Endothelial cell of umbilical vein (primary cell): Measurements from ENCODE around the gene NPAT. TPM values are rescaled to one million over a fixed set of nuclear protein-coding genes. Genes with fewer than 3 reads are reported as not detected.

Experiments used
- Bru-seq: library from RNA; stranded (reverse); fragments of 400-500 nt; gene quantifications from one replicate; lab custom pipeline; 2021; lab: Mats Ljungman, UMichigan
- BruChase-seq, 2 experiments: library from RNA; stranded (reverse); fragments of 400-500 nt; gene quantifications; one replicate each; lab custom pipeline; 2021; lab: Mats Ljungman, UMichigan
- BruUV-seq: library from RNA; stranded (reverse); fragments of 400-500 nt; replicated peaks from 2 replicates; lab custom pipeline; 2021; lab: Mats Ljungman, UMichigan
- CTCF ChIA-PET: fragments of 300-600, 350-600 bp; sonication (Branson Sonifier 250); formaldehyde crosslinking; loops from one replicate; lab custom pipeline; 2021; ENCODE audit warnings: antibody characterized with exemption, inconsistent platforms; lab: Charles Lee
- POLR2A ChIA-PET: fragments of 300-600, 350-600 bp; sonication (Branson Sonifier 250); formaldehyde crosslinking; loops from one replicate; lab custom pipeline; 2021; ENCODE audit warnings: antibody characterized with exemption, inconsistent platforms; lab: Charles Lee
- DNase-seq: peaks from one replicate; pipeline ENCODE4 v3.0.0-alpha.2; 2011; ENCODE audit warnings: low read depth, low spot score
- FAIRE-seq: peaks from 2 replicates; lab custom pipeline; 2011; peaks lifted over from hg19 to GRCh38; lab: Jason Lieb, UNC
- H2AFZ ChIP-seq: 2 replicates; pipeline ENCODE4 v1.6.0; 2012; ENCODE audit warnings: low read depth, low read length, control low read depth, inconsistent platforms
- H3K27ac ChIP-seq: 2 replicates; pipeline ENCODE4 v1.5.1; 2011; ENCODE audit warnings: low read depth, mild to moderate bottlenecking, control low read depth, low read length, moderate library complexity; ENCODE audit not compliant: insufficient read depth
- H3K27me3 ChIP-seq, 2 experiments: 2 replicates each; pipeline versions ENCODE4 v1.6.0 to v1.6.1; 2011; ENCODE audit warnings: low read length in 2 of 2, mixed read lengths in 1 of 2; ENCODE audit not compliant: control insufficient read depth in 2 of 2, insufficient read depth in 2 of 2
- H3K36me3 ChIP-seq, 2 experiments: 2 replicates in 1 of 2; 3 replicates in 1 of 2; pipeline ENCODE4 v1.5.1; 2011; ENCODE audit warnings: low read length in 2 of 2, mild to moderate bottlenecking in 1 of 2, moderate library complexity in 1 of 2; ENCODE audit not compliant: control insufficient read depth in 2 of 2, insufficient read depth in 2 of 2; ENCODE audit errors: extremely low read depth in 1 of 2
- H3K4me1 ChIP-seq: 3 replicates; pipeline ENCODE4 v1.5.1; 2011; ENCODE audit warnings: mild to moderate bottlenecking, low read length; ENCODE audit not compliant: control insufficient read depth, insufficient read depth; ENCODE audit errors: extremely low read depth
- H3K4me2 ChIP-seq: 2 replicates; pipeline ENCODE4 v1.6.1; 2011; ENCODE audit warnings: low read length, control low read depth, mixed read lengths; ENCODE audit not compliant: insufficient read depth
- H3K4me3 ChIP-seq, 3 experiments: fragments of 200-600 bp in 1 of 3; sonication (generic), shearing (Covaris generic) in 1 of 3; replicated peaks in 1 of 3; 2 replicates each; pipeline ENCODE4 v1.5.1; 2011 to 2016; ENCODE audit warnings: control low read depth in 3 of 3, low read length in 3 of 3, mild to moderate bottlenecking in 2 of 3, inconsistent platforms in 1 of 3, low read depth in 1 of 3, moderate library complexity in 1 of 3; ENCODE audit not compliant: insufficient read depth in 1 of 3
- H3K79me2 ChIP-seq: 2 replicates; pipeline ENCODE4 v1.6.0; 2012; ENCODE audit warnings: low read length, inconsistent platforms; ENCODE audit not compliant: control insufficient read depth, insufficient read depth
- H3K9ac ChIP-seq: replicated peaks from 2 replicates; pipeline ENCODE3; 2011; ENCODE audit warnings: low read length, control low read depth; ENCODE audit not compliant: insufficient read depth; ENCODE audit errors: extremely low read depth
- H3K9me1 ChIP-seq: replicated peaks from 3 replicates; pipeline ENCODE4 v1.6.0; 2011; ENCODE audit warnings: mild to moderate bottlenecking, low read length; ENCODE audit not compliant: control insufficient read depth, insufficient read depth; ENCODE audit errors: extremely low read depth
- H3K9me3 ChIP-seq: replicated peaks from 2 replicates; pipeline ENCODE4 v1.5.1; 2012; ENCODE audit warnings: low read length, inconsistent platforms; ENCODE audit not compliant: control insufficient read depth, insufficient read depth
- H4K20me1 ChIP-seq: replicated peaks from 2 replicates; pipeline ENCODE3; 2011; ENCODE audit warnings: mild to moderate bottlenecking, low read length; ENCODE audit not compliant: control insufficient read depth, insufficient read depth; ENCODE audit errors: extremely low read depth
- FOS ChIP-seq: IDR thresholded peaks from 2 replicates; pipeline ENCODE4 v1.6.1; 2011; ENCODE audit warnings: mild to moderate bottlenecking, low read length, moderate library complexity, borderline replicate concordance; ENCODE audit not compliant: insufficient read depth
- GATA2 ChIP-seq: IDR thresholded peaks from 2 replicates; pipeline ENCODE4 v1.7.0; 2011; ENCODE audit warnings: low read depth, mild to moderate bottlenecking, moderate library complexity, mixed read lengths, low read length; ENCODE audit not compliant: insufficient read length, insufficient read depth
- JUN ChIP-seq: IDR thresholded peaks from 2 replicates; pipeline ENCODE4 v1.6.1; 2011; ENCODE audit warnings: borderline replicate concordance, low read depth; ENCODE audit not compliant: insufficient read length, insufficient read depth
- MYC ChIP-seq: IDR thresholded peaks from one replicate; pipeline ENCODE4 v1.6.1; 2011; ENCODE audit warnings: mild to moderate bottlenecking, low read depth, low read length
- POLR2A ChIP-seq: IDR thresholded peaks from 2 replicates; pipeline ENCODE4 v1.6.1; 2012; ENCODE audit warnings: low read depth, mild to moderate bottlenecking, control low read depth, low read length
- POLR2AphosphoS5 ChIP-seq: IDR thresholded peaks from 2 replicates; pipeline ENCODE4 v1.6.1; 2012; ENCODE audit warnings: low read depth, mild to moderate bottlenecking, control low read depth, low read length, moderate library complexity; ENCODE audit not compliant: insufficient read depth
- dilution Hi-C: fragments of 300-500 bp; cut with MboI; formaldehyde crosslinking; loops from one replicate; pipeline ENCODE4 v1.15.0; 2019; ENCODE audit warnings: low sequenced_read_pairs; ENCODE audit not compliant: extremely low pct_ligation_motif_present
- intact Hi-C: fragments of 100-400 bp; cut with micrococcal nuclease; formaldehyde crosslinking; loops from one replicate; pipeline ENCODE4 v1.10.0; 2022
- long read RNA-seq: library from polyadenylated mRNA; stranded (forward); transcript quantifications from one replicate; pipeline ENCODE4 v2.0.0, GENCODE V29; 2021
- polyA minus RNA-seq, 3 experiments: library from RNA; depleted of rRNA, polyadenylated mRNA; stranded (reverse); fragments of >200 nt; gene quantifications; 1 replicate in 1 of 3; 2 replicates in 2 of 3; pipeline ENCODE4 v1.2.3, GENCODE V29; 2011
- polyA plus RNA-seq, 4 experiments: library from polyadenylated mRNA; depleted of rRNA in 3 of 4; stranded (reverse) in 3 of 4; unstranded in 1 of 4; fragments of >200 nt; gene quantifications; 2 replicates each; pipeline versions ENCODE4 v1.2.1 to v1.2.3, GENCODE V29; 2011 to 2012; ENCODE audit warnings: missing spikeins in 1 of 4
- total RNA-seq: library from RNA; stranded (reverse); gene quantifications from 2 replicates; pipeline ENCODE4 v1.2.3, GENCODE V29; 2021
- TF ChIP-seq, protein P1 (sequence below): IDR thresholded peaks from 2 replicates; pipeline ENCODE4 v1.6.1; 2011; ENCODE audit not compliant: insufficient read depth, insufficient read length
- TF ChIP-seq, protein P2 (sequence below), 2 donors: IDR thresholded peaks; 1 replicate in 1 of 2; 2 replicates in 1 of 2; pipeline ENCODE4 v1.5.1; 2011; ENCODE audit warnings: low read length in 2 of 2, mild to moderate bottlenecking in 2 of 2, moderate library complexity in 2 of 2, control low read depth in 1 of 2, inconsistent platforms in 1 of 2, low read depth in 1 of 2; ENCODE audit not compliant: insufficient read depth in 1 of 2; ENCODE audit errors: extremely low read depth in 1 of 2

The NPAT gene
- 19.0 and 19.7 TPM in 2 replicates for total RNA-seq
- 4.0 and 4.4 TPM in 2 replicates for polyA plus RNA-seq
- 4.7 and 5.0 TPM in 2 replicates for polyA plus RNA-seq (2011; cell fraction: cytosol; rRNA removed)
- polyA plus RNA-seq (2011; cell fraction: nucleus; rRNA removed): 12.5 and 17.5 TPM in 2 replicates
- polyA plus RNA-seq (2012): 7.9 and 10.2 TPM in 2 replicates
- polyA minus RNA-seq: 20.3 and 23.5 TPM in 2 replicates
- polyA minus RNA-seq (2011; cell fraction: cytosol; rRNA and poly(A)+ RNA removed): 12.4 TPM
- polyA minus RNA-seq (2011; cell fraction: nucleus; rRNA and poly(A)+ RNA removed): 25.5 and 37.1 TPM in 2 replicates
- percentile 86 among the genes with signal in this experiment for Bru-seq, nascent RNA
- percentile 68 among the genes with signal in this experiment for BruChase-seq, experiment 1, labeled RNA remaining after a 6-hour chase
- percentile 80 among the genes with signal in this experiment for BruChase-seq, experiment 2, labeled RNA remaining after a 2-hour chase
- long read RNA-seq, full-length matches to known transcripts: 1 of 3 reads
- long read RNA-seq, partial matches to known transcripts: 1 of 3 reads
- long read RNA-seq, other reads (novel, unspliced or antisense): 1 of 3 reads

GRCh38 chr11:108222574-108223347 lies at the start of gene NPAT, which contains the start of gene ATM:
NPAT (minus strand) TSS chr11:108222638; CDS start chr11:108222536, 102 bp downstream.
ATM (plus strand) TSS chr11:108223067; CDS start chr11:108227625, 4,558 bp downstream.
- no peaks in the 10 kb centered on the region for H3K9me3 ChIP-seq
- intact Hi-C loops: loop anchor here (1.0 to 10.0 kb wide), 12 partner anchors 14 to 510 kb away; partner anchors contain the start of genes ACAT1, C11orf65, CUL5 and EXPH5
- H3K4me1 ChIP-seq: peaks cover 27% of the 10 kb centered on the region
- dilution Hi-C loops: no loop called here
- H3K4me2 ChIP-seq: peak within 1 kb of the TSS; percentile 92
- no peaks in the 10 kb centered on the region for H3K9me1 ChIP-seq
- H3K27ac ChIP-seq: peak within 1 kb of the TSS; percentile 85
- BruUV-seq: no TSS peak
- no peaks in the 10 kb centered on the region for H4K20me1 ChIP-seq
- H3K79me2 ChIP-seq: peaks cover 72% of the 10 kb centered on the region
- DNase-seq: peak; percentile 100
- ChIA-PET CTCF (interaction anchor here (0.6 to 2.6 kb wide), 20 partner anchors 11 to 433 kb away, joined by 3 to 15 read pairs (median 4); partner anchors contain the start of genes ACAT1 and C11orf65), POLR2A (interaction anchor here (0.6 kb wide), 2 partner anchors 37 to 325 kb away, joined by 7 read pairs; no protein-coding TSS in a partner anchor)
- no peaks in the 10 kb centered on the region for H3K36me3 ChIP-seq
- FAIRE-seq: peak; percentile 94
- H3K27me3 ChIP-seq: no peaks in the 10 kb centered on the region
- H3K4me3 ChIP-seq: peak within 1 kb of the TSS; percentile 43 to 88 (median 64)
- H2AFZ ChIP-seq: peak within 1 kb of the TSS; percentile 63
- TF ChIP-seq GATA2 (no peak), POLR2AphosphoS5 (peak; percentile 90), JUN (no peak), POLR2A (peak; percentile 87), FOS (no peak), MYC (peak; percentile 80)
- TF ChIP-seq, protein P1, sequence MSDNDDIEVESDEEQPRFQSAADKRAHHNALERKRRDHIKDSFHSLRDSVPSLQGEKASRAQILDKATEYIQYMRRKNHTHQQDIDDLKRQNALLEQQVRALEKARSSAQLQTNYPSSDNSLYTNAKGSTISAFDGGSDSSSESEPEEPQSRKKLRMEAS: peak; percentile 72
- TF ChIP-seq, protein P2, sequence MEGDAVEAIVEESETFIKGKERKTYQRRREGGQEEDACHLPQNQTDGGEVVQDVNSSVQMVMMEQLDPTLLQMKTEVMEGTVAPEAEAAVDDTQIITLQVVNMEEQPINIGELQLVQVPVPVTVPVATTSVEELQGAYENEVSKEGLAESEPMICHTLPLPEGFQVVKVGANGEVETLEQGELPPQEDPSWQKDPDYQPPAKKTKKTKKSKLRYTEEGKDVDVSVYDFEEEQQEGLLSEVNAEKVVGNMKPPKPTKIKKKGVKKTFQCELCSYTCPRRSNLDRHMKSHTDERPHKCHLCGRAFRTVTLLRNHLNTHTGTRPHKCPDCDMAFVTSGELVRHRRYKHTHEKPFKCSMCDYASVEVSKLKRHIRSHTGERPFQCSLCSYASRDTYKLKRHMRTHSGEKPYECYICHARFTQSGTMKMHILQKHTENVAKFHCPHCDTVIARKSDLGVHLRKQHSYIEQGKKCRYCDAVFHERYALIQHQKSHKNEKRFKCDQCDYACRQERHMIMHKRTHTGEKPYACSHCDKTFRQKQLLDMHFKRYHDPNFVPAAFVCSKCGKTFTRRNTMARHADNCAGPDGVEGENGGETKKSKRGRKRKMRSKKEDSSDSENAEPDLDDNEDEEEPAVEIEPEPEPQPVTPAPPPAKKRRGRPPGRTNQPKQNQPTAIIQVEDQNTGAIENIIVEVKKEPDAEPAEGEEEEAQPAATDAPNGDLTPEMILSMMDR (IDR thresholded peaks at IDR 0.05; ENCODE audit: extremely low read depth in 1 of 2, insufficient read depth in 1 of 2, low read depth in 1 of 2, low read length in 2 of 2): peak; percentile 86 to 92
- peak within 1 kb of the TSS; percentile 97 for H3K9ac ChIP-seq
